Stimulated activated CD8-positive, alpha-beta memory T cell treated with anti-CD3 and anti-CD28 coated beads, Interleukin-12 subunit alpha, Interleukin-12 subunit beta, amount 100 ng/mL, for 4 hours (primary cell): ENCODE data around the gene DBR1.

Experiments
- DNase-seq: peaks from one replicate; pipeline ENCODE4 v3.0.0-alpha.2; 2020; ENCODE audit warnings: low read depth

Gene DBR1, protein sequence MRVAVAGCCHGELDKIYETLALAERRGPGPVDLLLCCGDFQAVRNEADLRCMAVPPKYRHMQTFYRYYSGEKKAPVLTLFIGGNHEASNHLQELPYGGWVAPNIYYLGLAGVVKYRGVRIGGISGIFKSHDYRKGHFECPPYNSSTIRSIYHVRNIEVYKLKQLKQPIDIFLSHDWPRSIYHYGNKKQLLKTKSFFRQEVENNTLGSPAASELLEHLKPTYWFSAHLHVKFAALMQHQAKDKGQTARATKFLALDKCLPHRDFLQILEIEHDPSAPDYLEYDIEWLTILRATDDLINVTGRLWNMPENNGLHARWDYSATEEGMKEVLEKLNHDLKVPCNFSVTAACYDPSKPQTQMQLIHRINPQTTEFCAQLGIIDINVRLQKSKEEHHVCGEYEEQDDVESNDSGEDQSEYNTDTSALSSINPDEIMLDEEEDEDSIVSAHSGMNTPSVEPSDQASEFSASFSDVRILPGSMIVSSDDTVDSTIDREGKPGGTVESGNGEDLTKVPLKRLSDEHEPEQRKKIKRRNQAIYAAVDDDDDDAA

DNA sequence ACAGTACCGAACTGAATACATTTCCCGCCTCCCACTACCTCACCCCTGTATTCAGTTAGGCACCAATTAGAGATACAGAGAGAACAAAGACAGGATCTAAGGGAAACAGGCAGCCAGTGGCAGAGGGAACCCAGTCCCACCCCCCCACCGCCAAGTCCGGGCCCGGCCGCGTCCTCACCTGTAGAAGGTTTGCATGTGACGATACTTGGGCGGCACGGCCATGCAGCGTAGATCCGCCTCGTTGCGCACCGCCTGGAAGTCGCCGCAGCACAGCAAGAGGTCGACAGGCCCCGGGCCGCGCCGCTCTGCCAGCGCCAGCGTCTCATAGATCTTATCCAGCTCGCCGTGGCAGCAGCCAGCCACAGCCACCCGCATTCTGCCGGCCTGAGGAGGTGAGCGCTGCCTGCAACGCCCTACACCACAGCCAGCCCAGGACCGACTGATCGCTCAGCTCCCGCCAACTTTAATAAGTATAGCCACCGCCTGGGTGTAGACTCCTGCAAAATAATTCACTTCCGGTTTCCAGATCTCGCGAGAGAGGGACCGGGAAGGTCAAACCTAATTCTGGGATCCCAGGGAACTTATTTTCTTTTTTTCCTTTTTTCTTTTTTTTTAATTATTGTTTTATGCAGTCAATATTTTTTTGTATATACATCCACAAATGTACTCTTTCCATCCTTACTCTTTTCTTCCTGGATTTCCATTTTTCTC lies at the start of gene DBR1:
TSS of gene DBR1 (minus strand) at position 501 of the 711 bp plus-strand sequence. CDS start at position 375, 126 bp downstream.
- peak; percentile 46 for DNase-seq

DNA sequence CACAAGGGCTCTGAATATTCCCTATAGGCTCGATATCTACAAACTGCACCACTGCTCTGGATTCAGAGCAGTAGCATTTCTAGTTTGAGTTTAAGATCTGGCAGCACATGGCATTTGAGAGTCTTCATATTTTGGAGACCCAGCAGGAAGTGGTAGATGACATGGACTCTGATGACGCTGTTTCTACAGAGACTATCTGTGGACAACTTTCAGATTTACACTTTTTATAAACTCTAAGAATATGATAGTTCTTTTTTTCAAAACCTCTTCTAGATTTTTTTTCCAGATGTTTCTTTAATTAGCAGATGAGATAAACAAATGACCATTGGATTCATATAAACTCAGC lies 48.2 kb upstream of the DBR1 start:
- no peak for DNase-seq

DNA sequence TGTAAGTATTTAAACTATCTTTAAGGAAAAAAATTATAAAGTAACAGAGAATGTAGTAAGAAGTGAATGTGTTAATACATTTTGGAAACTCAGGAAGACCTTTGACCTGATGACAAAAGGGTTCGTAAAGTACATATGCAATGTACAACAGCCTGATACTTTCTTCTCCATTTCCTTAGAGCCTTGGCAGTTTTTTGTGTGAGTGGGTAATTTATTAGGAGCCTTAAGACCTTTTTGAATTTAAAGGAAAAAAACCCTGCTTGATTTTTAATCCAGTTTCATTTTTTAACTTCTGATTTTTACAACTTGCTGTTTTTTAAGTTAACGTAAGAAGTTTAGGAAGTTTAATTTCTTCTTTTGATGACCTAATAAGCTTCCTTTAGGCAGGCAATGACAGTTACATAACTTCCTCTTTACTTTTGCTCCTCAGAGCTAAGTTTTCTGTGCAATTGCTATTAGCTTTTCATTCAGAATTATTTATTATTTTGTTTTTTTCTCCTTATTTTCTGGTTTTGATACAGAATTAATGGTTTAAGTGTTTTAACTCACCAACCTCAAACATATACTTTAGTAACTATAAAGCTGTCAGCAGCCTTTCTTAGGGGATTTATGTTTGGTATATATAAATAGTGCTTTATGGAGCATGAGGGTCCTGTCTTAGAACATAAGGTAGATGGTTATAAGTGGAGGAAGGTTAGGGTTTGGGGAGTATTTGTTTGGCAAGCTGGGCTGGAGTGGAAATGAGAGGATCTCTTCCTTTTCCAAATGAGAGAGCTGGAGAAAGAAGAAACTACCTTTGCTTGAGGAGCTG lies 47.6 kb upstream of the DBR1 start:
- no peak for DNase-seq

DNA sequence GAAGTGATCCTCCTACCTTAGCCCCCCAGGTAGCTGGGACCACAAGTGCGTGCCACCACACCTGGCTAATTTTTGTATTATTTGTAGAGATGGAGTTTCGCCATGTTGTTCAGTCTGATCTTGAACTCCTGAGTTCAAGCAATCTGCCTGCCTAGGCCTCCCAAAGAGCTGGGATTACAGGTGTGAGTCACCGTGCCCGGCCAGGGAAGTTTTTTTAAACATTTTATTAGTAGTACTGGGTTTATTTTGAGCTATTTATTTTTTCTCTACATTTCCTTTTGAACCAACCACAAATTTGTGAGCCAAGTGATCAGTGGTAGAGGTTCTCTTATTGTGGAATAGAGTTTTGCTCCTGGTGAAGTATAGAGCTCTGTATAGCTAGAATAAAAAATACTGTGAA lies 46.1 kb upstream of the DBR1 start:
- no peak for DNase-seq

DNA sequence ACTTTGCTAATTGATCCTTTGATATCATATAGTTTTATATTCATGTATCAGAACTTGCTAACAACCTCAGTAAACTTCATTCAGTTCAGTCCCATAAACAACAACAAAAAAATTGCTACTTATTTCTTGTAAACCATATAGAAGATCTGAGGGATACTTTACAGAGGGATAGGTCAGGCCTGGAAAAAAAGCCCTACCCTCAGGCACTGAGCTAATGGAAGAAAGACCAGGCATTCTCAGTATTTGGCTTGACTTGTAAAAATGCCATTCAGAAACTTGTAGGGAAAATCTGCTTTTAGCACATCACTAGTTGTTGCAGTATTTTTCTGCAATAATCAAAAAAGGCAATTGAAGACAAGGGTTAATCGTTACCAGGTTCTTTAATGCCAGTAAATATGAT lies 45.5 kb upstream of the DBR1 start:
- no peak for DNase-seq

DNA sequence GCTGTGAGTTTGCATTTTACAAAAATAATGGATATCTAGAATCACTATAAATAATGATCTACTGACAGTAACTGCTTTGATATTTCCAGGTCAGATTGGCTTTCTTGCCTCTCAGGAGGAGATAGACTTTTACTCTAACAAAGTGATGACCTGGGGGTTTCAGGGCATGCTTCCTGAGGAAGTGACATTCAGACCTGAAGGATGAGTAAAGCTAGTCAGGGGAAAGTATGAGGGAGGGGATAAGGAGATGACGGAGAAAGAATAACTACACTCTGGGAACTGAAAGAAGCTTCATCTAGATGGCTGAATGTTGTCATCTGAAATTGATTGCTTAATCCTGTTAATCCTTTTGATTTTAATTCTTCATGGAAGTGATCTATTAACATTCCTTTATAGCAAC lies 44.5 kb upstream of the DBR1 start:
- DNase-seq, result no peak

DNA sequence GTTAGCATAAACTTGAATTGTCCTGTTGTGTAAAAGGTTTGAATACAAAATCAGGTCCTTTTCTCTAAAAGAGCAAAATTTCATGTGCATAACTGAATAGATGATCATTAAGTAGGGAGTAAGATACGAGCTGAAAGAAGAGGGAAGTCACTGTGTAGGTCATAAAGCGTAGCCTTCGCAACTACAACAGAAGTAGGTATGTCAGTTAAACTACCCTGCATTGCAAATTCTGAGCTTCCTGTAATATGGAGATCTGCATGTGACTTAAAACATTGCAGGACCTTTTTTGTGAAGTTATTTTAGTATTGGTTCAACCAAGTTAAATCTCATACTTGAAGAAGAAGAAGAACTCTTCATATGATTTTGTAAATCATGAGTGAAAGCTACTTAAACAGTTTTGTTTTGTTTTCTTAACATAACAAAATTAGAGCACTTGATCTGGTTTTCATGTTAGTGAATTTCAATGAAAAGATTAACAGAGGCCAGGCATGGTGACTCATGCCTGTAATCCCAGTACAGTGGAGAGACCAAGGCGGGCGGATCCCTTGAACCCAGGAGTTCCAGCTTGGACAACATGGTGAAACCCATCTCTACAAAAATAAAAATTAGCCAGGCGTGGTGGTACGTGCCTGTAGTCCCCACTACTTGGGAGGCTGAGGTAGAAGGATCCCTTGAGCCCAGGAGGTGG lies 38.8 kb upstream of the DBR1 start:
- no peak for DNase-seq

DNA sequence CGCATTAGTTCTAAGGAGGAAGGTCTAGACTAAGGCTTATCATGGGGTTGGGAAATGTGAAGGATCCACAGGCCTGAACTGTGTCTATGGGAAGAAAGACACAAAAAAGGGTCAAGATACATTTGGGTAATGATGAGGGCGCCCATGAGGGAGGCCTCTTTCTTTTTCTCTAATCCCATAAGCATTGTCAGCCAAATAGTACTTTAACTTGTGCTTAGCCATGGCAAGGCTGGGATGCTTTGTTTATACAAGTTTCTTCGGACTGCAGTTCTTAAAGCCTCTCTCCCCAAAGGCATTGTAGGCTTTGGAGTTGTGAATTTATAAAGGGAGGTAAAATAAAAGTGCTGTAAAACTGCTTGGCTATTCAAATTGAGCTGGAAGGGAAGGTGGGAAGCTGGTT lies 35.8 kb upstream of the DBR1 start:
- DNase-seq, result no peak

DNA sequence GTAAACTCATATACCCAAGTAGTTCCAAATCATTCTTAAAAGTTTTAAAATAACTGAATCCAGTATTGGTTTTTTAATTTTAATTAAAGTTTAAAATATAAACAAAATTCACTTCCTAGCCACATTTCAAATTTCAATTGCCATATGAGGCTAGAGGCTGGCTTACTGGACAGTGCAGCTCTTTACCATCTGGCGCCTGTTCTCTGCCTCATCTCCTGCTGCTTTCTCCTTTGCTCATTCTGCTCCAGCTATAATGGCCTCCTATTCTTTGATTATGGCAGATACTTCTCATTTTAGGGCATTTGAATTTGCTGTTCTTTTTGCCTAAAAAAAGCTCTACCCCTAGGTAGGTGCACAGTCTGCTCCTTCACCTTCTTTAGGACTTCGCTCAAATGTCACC lies 31.5 kb upstream of the DBR1 start:
- no peak for DNase-seq

DNA sequence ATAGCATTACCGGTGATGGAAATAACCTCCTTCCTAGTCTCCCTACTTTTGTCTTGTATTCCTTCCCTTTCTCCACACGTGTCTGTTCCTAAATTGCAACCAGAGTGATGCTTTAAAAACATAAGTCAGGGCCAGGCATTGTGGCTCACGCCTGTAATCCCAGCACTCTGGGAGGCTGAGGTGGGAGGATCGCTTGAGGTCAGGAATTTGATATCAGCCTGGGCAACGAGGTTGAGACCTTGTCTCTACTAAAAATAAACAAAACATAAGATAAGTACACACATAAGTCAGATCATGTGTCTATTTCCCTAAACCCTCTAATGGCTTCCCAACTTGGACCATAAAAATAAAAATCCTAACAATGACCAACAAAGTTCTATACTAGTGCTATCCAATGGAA lies 30.8 kb upstream of the DBR1 start:
- DNase-seq, result no peak

DNA sequence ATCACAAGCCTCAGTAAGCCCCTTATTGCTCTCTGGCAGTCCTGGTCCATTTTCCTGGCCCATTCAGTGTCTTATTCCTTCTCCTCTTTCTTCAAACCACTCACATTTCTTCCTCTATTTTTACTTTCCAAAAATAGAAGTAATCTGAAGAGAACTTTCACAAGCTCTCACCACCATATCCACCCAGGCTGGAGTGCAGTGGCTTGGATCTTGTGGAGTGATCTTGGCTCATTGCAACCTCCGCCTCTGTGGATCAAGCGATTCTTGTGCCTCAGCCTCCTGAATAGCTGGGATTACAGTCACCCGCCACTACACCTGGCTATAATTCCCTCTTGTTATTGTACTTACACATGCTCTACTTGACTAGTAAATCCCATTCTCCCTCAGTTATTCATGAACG lies 29.2 kb upstream of the DBR1 start:
- no peak for DNase-seq

DNA sequence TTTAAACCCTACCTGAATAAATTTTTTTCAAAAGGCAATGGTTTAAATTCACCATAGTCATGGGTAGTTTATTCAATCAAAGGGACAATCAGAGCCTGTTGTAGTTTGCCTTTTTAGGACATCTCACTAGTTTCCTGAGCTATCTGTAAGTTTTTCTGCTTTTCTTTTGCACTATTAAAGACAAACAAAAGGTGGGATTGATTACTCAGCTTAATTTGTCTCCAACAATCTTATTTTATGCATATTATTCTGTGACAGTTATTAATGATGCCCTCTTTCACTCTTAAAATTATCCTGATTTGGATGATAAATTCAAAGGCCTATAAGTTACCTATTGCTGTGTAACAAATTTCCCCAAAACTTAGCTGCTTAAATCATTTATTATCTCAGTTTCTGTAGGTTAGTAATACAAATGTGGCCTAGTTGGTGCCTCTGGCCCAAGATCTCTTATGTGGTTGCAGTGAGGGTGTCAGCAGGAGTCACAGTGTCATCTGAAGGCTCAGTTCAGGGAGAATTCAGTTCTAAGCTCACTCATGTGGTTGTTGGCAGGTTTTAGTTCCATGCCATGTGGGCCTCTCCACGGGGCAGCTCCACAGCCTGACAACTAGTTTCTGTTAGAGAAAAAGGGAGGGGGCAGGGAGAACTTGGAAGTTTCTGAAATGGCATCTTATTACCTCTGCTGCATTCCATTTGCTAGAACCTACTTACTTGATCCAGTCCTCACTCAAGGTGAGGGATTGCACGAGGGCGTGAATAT lies 28.4 kb upstream of the DBR1 start:
- DNase-seq, result no peak

DNA sequence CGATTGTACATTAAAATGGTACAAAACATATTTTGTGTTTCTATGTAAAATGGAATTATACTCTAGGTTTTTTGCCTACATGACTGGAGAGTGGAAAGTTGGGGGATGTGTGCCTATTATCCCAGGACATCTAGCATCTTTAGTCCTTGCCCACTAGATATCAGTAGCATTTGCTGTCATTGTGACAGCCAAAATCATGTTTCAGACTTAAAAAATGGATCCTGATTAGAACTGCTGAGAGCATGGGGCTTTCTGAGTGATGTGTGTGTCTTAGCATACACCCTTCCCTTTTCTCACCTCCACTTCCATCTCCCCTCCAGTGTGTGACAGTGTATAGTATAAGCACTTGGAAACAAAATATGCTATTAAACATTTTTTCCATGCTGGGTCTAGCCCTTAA lies 25.7 kb upstream of the DBR1 start:
- no peak for DNase-seq

DNA sequence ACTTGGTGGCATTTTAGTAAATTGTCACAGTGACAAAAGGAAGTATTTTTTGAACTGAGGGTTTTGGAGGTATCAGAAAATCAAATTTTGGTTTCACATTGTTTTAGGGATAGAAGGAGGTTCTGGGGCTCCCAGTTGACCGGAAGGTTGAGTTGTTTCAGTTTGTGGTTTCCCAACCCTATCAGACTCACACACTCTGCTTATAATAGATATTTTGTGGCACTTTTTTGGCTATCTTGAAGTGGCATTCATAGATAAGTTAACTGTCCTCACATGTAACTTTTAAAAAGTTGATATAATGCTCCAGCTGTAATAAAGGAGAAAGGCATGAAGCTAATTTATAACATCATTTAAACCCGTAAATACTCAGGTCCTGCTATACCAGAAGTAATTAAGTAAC lies 25.1 kb upstream of the DBR1 start:
- no peak for DNase-seq

DNA sequence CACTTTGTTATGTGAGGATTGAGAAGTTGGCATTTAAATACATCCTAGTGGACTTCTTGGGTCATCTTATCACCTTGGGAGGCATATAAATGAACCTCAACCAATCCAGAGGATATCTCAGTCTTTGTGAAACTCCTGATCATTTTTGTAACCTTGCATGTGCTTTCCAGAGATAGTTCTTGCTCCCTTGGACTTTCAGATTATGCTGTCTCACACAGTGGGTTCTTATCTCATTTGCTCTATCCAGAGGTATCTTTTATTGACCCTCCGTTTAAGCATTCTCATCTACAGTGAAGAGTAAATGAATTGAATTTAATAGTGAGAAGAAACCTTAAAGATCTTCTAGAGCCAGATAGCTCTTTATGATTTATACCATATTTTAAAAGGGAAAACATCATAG lies 22.8 kb upstream of the DBR1 start:
- no peak for DNase-seq

DNA sequence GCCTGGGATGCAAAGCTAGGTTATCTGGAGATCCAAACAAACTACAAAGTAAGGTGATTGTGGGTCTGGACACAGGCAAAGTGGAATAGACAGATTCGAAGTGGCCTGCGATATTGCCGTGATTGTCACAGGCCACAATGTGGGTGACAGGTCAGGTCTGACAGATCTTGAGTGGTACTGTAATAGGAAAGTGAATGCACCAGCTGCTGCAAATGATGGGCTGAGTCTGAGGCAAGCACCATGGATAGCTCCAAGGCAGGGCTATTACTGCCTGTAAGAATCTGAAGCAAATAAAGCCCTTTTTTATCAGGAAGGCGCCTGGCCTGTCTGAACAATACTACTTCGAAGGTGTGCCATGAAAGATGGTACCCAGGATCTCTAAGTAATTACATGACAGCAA lies 22.3 kb upstream of the DBR1 start:
- DNase-seq, result no peak

DNA sequence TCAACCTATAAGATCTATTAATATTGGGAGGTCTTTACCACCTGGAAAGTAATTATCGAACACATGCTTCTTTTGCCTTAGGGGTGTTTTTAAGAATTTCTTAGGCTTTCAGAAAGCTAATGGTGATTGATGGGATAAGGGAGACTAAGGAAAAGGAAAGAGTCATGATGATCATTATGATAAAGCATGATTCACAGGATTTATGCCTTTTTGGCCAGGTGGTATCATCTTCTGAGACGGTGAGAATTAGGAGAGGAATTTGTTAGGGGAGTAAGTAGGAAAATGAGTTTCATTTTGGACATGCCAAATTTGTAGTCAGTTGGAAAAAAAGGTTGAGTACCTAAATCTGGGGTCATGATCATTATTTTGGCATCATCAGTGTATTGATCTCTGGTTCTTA lies 21.3 kb upstream of the DBR1 start:
- DNase-seq, result no peak

DNA sequence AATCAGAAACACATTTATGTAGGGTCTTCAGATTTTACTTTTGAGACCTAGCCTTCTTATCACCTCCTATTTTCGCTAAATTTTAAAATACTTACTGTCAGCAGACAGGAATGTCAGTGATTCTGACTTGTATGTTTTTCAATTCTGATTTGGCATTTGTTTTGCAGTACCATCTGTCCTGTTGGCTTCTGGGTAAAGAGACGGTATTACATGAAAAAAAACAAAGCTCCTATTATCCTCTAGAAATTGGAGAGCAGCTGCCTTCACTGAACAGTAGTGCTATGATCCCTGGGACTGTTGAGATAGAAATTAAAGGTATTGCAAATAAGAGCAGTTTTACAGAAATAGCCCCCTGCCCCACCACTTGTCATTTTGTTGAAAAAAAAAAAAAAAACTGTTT lies 20.8 kb upstream of the DBR1 start:
- DNase-seq, result no peak

DNA sequence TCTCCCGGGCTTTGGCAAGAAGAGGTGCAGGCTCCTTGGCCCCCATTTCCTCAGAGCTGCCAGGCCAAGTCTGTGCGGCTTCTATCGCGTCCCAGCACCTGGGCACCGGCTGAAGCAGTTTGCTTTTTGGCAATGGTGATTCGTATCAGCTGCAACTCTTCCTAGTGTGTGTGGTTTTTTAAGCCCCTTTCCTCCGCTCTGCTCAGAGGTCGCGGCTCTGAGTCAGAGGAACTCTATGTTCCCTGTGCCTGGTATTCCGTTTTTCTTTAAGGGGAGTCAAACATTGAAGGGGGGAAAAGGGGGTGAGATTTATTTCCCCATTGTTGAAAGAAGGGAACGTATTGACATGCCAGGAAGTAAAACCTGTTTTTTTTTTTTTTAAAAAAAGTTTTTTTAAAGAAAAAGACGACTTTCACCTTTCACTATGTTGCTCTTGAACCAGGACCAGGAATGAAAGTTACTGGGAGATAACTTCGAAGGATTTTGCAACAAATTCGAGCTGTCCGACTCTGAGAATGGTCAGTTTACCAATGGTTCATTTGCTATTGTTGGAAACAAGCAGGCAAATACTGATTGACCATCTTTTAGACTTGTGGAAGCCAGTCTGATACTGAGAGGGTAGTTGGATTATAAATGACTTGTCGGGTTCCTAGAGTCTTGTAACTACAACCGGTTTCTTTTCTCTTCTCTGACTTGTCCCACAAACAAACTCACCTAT lies 13.5 kb upstream of the DBR1 start:
- DNase-seq, result no peak

DNA sequence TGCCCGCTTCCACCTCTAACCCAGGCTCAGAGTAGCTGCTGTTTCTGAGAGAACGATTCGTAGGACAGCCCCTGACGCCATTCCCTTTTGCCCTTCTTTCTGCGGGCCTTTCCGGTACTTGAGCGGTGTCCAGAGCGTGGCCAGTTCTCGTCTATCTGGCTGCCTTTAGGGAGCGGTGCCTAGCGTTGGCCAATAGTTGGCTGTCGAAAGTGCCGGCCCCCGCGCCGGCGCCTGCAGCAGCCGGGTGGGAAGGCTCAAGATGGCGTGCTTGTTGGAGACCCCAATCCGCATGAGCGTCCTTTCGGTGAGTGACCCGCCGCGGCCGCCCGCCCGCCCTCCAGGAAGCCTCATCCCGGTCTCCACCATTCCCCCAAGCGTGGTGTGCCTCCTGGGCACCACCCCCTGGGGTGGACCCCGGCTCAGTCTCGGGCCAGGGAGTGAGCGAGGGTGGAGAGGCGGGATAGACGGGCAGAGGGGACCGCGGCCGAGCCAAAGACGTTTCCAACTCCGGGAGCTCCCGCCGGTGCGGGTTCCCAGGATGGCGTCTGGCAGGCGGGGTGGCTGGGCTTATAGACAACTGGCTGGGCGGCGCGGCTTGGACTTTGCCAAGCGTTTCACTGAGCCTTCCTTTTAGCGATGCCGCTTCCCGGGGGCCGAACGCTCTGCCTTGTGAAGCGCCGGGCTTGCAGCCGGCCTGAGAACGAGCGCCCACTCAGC lies 12.7 kb upstream of the DBR1 start, which contains the start of gene ARMC8:
TSS of gene ARMC8 (plus strand) at position 6 of the 717 bp plus-strand sequence. CDS start at position 260, 254 bp downstream.
- DNase-seq, result no peak
